ENCODE data around the gene ABLIM1. TPM values are rescaled to one million over a fixed set of nuclear protein-coding genes. Genes with fewer than 3 reads are reported as not detected.

The ABLIM1 gene
- total and polyA plus RNA-seq, 2 donors: 46.7 to 71.3 TPM

DNA sequence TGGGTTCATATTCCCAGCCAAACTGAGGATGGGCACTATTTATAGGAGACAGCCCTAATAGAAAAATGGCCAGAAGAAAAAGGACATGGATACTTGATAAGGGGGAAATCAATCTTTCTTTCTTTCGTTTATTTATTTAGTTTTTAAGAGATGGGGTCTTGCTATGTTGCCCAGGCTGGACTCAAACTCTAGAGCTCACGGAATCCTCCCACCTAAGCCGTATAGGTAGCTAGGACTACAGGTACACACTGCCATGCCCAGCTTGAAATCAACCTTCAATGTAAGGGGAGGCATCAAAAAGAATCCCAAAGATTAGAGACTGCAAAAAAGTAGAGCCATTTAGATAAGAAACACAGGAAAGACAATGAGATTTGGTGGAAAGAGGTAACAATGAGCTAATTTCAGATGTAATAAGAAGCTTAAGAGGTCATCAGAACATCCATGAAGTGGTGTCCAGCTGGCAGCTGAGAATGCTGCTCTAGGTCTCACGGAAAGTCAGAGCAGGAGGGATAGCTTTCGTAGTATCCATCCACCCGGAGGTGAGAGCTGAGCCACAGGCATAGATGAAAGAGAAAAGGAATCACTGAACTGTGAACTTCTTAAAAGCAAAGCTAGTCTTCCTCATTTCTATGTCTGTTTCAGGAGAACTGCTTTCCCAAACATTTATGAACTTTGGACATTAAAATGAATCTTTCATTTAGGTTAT, 10.5 kb upstream of the ABLIM1 start:
- WGBS: 86% methylated on average over 6 of the region's 6 CpGs
- Histone ChIP-seq H3K4me1 (ENCODE audit: insufficient read depth) (no peaks in the 10 kb centered on the region), H3K27ac (ENCODE audit: low read depth) (no peak overlapping the region), H3K36me3 (ENCODE audit: insufficient read depth) (no peaks in the 10 kb centered on the region), H3K4me3 (ENCODE audit: low read depth, low read length) (no peak overlapping the region)
- no peak for DNase-seq (ENCODE audit: extremely low spot score)

DNA sequence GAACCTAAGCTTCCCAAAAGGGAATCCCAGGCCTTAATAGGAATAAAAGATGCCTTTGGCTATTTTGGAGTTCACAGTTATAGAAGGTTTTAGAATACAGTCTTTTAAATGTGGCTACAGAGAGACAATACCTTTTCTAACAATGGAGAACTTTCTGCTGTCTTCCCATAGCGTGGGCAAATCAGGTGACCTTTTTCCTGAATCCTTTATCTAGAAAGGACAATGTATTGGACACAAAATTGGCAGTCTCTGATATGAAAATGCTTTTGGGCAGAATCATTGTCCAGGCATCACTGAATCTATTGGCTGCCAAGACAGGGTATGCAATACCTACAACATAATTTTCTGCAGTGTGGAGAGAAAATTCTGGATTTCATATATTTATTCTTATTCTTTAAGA, 7.8 kb upstream of the ABLIM1 start:
- no peaks in the 10 kb centered on the region for H3K36me3 ChIP-seq (ENCODE audit: insufficient read depth)
- WGBS: 84% methylated on average over 1 of the region's 1 CpG
- no peaks in the 10 kb centered on the region for H3K4me1 ChIP-seq (ENCODE audit: insufficient read depth)
- H3K27ac ChIP-seq (ENCODE audit: low read depth): no peak overlapping the region
- H3K4me3 ChIP-seq (ENCODE audit: low read depth, low read length): no peak overlapping the region
- no peak for DNase-seq (ENCODE audit: extremely low spot score)

DNA sequence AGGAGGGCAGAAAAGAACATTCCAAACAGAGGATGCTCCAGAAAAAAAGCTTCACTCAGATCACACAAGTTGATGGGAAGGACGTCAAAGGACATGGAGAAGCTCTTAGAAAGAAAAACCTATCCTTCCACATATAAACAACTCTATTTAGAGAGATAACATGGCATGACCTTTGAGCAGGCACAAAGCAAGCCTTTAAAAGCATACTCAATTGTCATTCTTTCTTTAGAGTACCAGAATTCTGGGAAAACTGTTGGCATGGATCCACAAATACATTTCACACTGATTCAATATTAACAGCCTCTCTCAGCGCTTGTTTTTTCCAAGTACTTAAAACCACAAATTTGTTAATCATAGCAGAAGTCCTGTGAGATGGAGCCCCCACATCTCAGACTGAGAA, 7.3 kb upstream of the ABLIM1 start:
- H3K4me1 ChIP-seq (ENCODE audit: insufficient read depth): no peaks in the 10 kb centered on the region
- no peak overlapping the region for H3K4me3 ChIP-seq (ENCODE audit: low read depth, low read length)
- H3K36me3 ChIP-seq (ENCODE audit: insufficient read depth): no peaks in the 10 kb centered on the region
- no peak for DNase-seq (ENCODE audit: extremely low spot score)
- WGBS: 65% methylated on average over 2 of the region's 2 CpGs
- no peak overlapping the region for H3K27ac ChIP-seq (ENCODE audit: low read depth)

DNA sequence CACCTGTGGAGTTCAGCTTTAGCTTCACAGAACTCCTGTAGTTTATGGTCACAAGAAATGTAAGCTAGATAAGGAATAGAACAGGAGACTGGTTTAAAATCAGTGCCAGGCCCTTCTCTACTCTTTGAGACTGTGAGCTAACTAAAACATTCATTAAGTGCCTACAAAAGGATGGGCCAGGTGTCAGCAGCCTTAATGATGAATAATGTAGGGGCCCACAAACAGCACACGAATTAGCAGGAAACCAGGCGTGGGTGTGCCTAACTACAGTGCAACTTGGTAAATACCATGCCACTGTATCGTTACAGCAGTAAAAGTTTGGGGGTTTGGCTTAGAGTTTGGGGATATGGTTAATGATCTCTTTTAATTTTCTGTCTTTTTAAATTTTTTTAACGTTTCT, 6.1 kb upstream of the ABLIM1 start:
- no peak overlapping the region for H3K4me3 ChIP-seq (ENCODE audit: low read depth, low read length)
- H3K4me1 ChIP-seq (ENCODE audit: insufficient read depth): no peaks in the 10 kb centered on the region
- no peak for DNase-seq (ENCODE audit: extremely low spot score)
- WGBS: 78% methylated on average over 4 of the region's 4 CpGs
- no peak overlapping the region for H3K27ac ChIP-seq (ENCODE audit: low read depth)
- no peaks in the 10 kb centered on the region for H3K36me3 ChIP-seq (ENCODE audit: insufficient read depth)

DNA sequence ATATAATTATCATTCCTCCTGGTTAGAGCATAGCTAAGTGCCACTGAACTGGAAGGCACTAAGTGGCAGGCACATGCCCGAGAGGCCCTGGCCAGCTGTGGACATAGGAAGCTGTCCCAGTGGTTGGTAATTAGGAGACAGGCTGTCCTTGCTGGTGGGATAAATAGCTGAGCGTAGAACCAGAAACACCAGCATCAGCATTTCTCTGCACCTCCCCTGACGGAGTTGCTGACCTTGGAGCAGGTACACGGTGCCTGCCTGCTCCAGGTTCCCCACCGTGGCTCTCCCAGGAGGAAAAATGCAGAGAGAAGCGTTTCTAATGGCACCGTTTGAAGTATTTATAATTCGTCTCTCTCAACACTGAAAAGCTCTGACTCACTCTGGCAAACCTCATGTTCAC, 5.6 kb upstream of the ABLIM1 start:
- H3K4me3 ChIP-seq (ENCODE audit: low read depth, low read length): no peak overlapping the region
- H3K4me1 ChIP-seq (ENCODE audit: insufficient read depth): no peaks in the 10 kb centered on the region
- WGBS: 61% methylated on average over 8 of the region's 8 CpGs
- H3K27ac ChIP-seq (ENCODE audit: low read depth): no peak overlapping the region
- no peaks in the 10 kb centered on the region for H3K36me3 ChIP-seq (ENCODE audit: insufficient read depth)
- no peak for DNase-seq (ENCODE audit: extremely low spot score)

DNA sequence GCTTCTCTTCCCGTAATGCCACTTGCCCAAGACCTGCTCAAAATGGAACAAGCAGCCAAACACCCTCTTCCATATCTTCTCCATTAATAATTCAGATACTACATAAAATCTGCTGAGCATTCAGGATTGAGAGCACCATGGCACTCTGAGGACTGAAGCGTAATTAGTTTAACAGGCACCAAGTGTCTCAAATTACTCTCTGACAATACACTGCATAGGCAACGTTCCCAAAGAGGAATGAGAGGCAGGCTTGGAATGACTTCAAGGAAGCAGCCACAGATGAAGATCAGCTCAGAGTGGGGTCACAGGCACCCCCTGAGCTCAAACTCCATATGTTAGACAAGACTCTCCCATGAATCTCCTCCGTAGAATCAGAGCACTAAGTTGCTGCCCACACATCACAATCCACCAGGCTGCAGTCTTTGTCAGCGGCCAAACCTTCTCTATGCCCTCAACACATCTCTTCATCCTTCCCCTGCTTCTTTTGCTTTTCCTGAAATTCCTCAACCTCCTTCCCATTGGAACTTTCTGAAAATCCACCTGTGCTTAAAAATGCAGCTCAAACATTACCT, 4.7 kb upstream of the ABLIM1 start:
- no peak overlapping the region for H3K27ac ChIP-seq (ENCODE audit: low read depth)
- H3K36me3 ChIP-seq (ENCODE audit: insufficient read depth): no peaks in the 10 kb centered on the region
- H3K4me3 ChIP-seq (ENCODE audit: low read depth, low read length): no peak overlapping the region
- 82% methylated on average over 5 of the region's 5 CpGs for WGBS
- H3K4me1 ChIP-seq (ENCODE audit: insufficient read depth): no peaks in the 10 kb centered on the region
- no peak for DNase-seq (ENCODE audit: extremely low spot score)

DNA sequence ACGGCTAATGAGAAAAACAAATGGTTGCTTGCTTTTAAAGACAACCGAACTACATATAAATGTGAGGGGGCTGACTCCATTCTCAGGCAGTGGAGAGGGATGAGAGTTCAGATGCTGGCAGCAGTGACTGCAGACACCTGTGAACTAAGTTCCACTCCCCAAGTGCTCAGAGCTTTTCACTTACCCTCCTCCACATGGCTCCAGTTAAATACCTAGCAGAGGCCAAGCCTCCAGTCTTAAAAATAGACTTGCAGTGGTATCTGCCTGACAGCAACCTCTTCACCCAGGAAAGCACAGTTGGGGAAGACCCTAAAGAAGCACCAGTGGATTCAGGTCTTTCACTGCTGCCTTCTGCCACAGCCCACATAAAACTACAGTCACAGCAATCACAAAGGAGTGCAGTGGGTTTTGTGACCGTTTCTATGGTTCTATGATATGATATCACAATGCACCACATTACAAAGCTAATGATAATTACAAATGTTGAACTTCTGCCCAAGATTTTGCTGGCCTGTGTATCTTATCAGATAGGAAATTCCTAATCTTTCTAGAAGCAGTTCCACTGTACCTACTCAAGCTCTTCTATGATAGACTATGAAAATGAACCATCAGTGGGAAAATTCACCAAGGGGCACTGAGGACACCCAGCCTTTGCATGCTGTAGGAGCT, 3.3 kb upstream of the ABLIM1 start:
- DNase-seq (ENCODE audit: extremely low spot score): no peak
- Histone ChIP-seq H3K4me3 (ENCODE audit: low read depth, low read length) (no peak overlapping the region), H3K36me3 (ENCODE audit: insufficient read depth) (no peaks in the 10 kb centered on the region), H3K27ac (ENCODE audit: low read depth) (no peak overlapping the region), H3K4me1 (ENCODE audit: insufficient read depth) (no peaks in the 10 kb centered on the region)
- 93% methylated on average over 3 of the region's 3 CpGs for WGBS

DNA sequence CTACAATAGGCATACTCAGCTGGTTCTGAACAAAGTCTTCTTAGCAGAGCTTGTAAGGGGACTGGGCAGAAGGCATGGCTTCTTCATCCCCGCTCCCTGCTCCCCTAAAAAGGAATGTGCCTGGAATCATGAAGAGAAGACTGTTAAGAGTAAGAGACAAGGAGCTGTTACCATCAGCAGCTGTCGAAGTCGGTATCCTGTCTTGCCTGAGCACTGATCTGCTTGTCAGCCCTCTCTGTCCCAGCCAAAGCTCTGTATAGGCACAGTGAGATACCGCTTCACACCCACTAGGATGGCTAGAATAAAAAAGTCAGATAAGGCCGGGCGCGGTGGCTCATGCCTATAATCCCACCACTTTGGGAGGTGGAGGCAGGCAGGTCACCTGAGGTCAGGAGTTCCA, 2.4 kb downstream of the ABLIM1 start:
- H3K36me3 ChIP-seq (ENCODE audit: insufficient read depth): no peaks in the 10 kb centered on the region
- no peak overlapping the region for H3K4me3 ChIP-seq (ENCODE audit: low read depth, low read length)
- no peak for DNase-seq (ENCODE audit: extremely low spot score)

DNA sequence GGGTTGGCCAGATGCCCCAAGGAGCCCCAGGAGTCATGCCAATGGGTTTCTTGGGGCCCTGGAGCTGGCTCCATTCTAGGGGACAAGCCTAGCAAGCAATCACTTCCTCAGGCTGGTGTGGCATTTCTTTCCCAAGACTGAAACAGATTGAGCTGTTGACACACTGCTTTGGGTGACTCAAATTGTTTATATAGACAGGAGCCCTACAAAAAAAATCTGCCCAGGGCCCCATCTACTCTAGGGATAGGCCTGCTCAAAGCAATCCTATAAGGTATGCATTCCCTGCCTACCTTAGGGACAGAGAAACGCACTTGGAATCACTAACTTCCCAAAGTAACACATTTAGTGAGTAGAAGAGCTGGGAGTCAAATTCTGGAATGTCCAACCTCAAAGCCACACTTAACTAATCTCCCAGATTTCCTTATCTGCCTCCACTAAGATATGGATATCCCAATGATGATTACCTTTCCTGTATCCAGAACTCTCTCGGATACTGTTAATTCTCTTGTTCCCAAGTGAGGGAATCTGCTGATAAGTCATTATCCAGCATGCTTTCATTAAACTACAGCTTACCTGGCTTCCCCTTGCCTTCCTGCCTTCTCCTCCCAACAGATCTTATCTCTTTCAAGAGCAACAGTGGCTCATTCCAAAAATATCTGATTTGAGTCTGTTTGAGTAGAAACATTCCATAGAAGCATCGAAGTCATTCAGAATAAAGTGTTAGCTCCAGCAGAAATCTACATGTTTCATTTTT, 3.1 kb downstream of the ABLIM1 start:
- H3K36me3 ChIP-seq (ENCODE audit: insufficient read depth): no peaks in the 10 kb centered on the region
- H3K4me1 ChIP-seq (ENCODE audit: insufficient read depth): no peaks in the 10 kb centered on the region
- H3K27ac ChIP-seq (ENCODE audit: low read depth): no peak overlapping the region
- no peak for DNase-seq (ENCODE audit: extremely low spot score)
- H3K4me3 ChIP-seq (ENCODE audit: low read depth, low read length): no peak overlapping the region
- WGBS: 64% methylated on average over 3 of the region's 3 CpGs

More for the DNA sequence above, 2.4 kb downstream of the ABLIM1 start:
- H3K4me1 ChIP-seq (ENCODE audit: insufficient read depth): no peaks in the 10 kb centered on the region
- no peak overlapping the region for H3K27ac ChIP-seq (ENCODE audit: low read depth)
- 94% methylated on average over 7 of the region's 7 CpGs for WGBS

DNA sequence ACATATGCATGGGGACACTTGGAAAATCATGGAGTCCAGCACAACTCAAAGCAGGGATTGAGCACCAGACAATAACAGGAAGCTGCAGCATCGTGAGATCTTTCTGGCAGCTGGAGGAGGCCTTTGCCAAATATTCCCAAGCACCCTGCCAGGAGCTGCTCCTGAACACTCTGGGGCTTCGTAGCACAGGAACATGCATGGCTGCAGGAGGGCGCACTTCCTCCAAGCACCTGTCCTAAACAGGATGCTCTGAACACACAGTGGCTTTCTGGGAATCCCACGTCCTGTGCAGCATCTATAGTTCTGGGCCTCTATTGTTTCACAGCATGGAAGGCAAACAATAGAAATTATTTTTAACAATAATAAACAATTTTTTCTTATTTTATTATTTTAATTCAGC, 4.1 kb downstream of the ABLIM1 start:
- no peaks in the 10 kb centered on the region for H3K36me3 ChIP-seq (ENCODE audit: insufficient read depth)
- WGBS: 68% methylated on average over 4 of the region's 4 CpGs
- no peak overlapping the region for H3K27ac ChIP-seq (ENCODE audit: low read depth)

DNA sequence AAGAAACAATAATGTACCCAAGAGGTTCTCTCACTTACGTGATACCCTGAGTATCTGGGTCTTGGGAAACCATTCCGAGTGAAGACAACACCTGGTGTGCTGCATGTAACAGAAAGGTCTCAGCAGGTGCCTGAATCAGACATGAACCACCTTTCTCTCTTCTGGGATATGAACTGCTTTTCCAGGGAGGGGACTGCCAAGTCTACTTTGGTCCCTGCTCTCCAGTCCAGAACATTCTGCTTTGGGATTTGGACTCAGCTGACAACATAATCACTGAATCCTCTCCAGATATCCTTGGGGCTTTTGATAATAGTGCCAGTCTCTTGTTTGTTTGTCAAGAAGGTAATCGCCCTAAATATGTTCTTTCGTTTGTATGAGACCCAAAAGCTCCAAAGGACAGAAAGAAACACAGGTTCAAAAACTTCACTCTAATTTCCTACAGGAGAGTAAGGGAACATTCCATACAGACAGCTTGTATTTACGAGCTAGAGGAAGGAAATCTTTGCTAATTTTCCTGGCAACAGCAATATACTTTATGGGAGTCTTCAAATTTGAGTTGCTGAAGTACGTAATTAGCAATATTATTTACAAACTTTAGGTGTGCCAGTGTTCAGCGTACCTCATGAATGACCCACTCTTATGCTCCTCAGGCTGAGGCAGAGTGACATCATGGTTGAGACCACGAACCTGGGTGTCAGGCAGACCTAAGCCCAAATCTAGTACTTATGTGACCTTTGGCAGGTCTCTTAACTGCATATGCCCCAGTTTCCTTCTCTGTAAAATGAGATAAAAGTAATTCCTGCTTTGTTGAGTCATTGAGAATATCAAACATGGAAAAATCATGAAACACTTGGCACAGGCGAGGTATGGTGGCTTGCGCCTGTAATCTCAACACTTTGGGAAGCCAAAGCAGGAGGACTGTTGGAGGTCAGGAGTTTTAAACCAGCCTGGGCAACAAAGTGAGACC, 5.4 kb downstream of the ABLIM1 start:
- no peaks in the 10 kb centered on the region for H3K36me3 ChIP-seq (ENCODE audit: insufficient read depth)
- WGBS: 82% methylated on average over 10 of the region's 10 CpGs
- no peak overlapping the region for H3K27ac ChIP-seq (ENCODE audit: low read depth)
- DNase-seq (ENCODE audit: extremely low spot score): no peak
- H3K4me1 ChIP-seq (ENCODE audit: insufficient read depth): no peaks in the 10 kb centered on the region
- no peak overlapping the region for H3K4me3 ChIP-seq (ENCODE audit: low read depth, low read length)

More for the DNA sequence above, 4.1 kb downstream of the ABLIM1 start:
- Histone ChIP-seq H3K4me3 (ENCODE audit: low read depth, low read length) (no peak overlapping the region), H3K4me1 (ENCODE audit: insufficient read depth) (no peaks in the 10 kb centered on the region)
- no peak for DNase-seq (ENCODE audit: extremely low spot score)

DNA sequence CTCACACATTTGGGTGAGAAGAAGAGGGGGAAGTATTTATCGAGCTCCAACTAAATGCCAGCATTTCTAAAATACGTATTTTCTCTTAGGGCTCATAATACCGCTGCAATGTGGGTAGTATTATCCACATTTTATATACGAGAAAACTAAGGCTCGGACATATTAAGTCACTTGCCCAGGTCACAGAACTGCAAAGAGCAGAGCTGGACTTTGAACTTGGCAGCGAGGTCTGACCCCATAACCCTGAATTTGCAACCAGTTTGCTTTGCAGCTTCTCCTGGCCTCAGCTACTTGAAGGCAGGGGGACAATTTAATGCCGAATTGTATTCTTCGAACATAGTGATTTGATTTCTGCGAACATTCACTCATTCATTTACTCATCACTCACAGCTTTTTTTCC, 7.2 kb downstream of the ABLIM1 start:
- Histone ChIP-seq H3K36me3 (ENCODE audit: insufficient read depth) (no peaks in the 10 kb centered on the region), H3K27ac (ENCODE audit: low read depth) (no peak overlapping the region), H3K4me1 (ENCODE audit: insufficient read depth) (no peaks in the 10 kb centered on the region), H3K4me3 (ENCODE audit: low read depth, low read length) (no peak overlapping the region)
- no peak for DNase-seq (ENCODE audit: extremely low spot score)
- WGBS: 89% methylated on average over 9 of the region's 9 CpGs

DNA sequence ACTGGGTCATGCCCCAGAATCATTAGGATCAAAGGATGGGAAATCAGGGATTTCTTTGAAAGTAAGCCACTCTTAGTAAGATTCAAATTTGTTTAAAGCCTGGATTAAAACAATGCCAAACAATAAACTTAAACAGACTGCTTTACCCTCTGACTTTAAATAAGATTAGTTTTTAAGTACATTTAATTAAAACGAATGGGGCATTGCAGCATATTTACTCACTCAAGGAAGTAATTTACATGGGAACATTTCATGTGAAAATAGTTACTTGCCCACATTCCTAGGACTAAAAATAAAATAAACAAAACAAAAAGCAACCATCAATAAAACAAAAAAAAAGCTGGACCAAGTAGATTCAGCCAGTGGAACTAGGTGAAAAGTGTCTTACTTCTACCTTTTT, 7.8 kb downstream of the ABLIM1 start:
- Histone ChIP-seq H3K4me3 (ENCODE audit: low read depth, low read length) (no peak overlapping the region), H3K36me3 (ENCODE audit: insufficient read depth) (no peaks in the 10 kb centered on the region), H3K27ac (ENCODE audit: low read depth) (no peak overlapping the region), H3K4me1 (ENCODE audit: insufficient read depth) (no peaks in the 10 kb centered on the region)
- 38% methylated on average over 1 of the region's 1 CpG for WGBS
- no peak for DNase-seq (ENCODE audit: extremely low spot score)

Data from urinary bladder (tissue), 4 donors.